ENCODE results near the gene SRP68.
A peak's percentile ranks its signal among the peaks of the same experiment; 100 is the strongest.
"Not testable (repeated sequence)": the region's sequence is repeated elsewhere in the genome, so short reads cannot be mapped to it uniquely, and the experiment has no call there.

The SRP68 gene

GRCh38 chr17:76050538-76051467, 21.5 kb downstream of the SRP68 start:
- Histone ChIP-seq H3K27ac (ENCODE audit: low read depth, low read length) (no peak overlapping the region), H3K4me1 (ENCODE audit: control insufficient read depth, insufficient read depth, low read length) (peaks cover 7% of the 10 kb centered on the region; the same call in 1 of the 2 replicates), H3K4me3 (ENCODE audit: low read depth, low read length) (no peak overlapping the region), H3K36me3 (ENCODE audit: control insufficient read depth, insufficient read depth, low read length) (peaks cover 85% of the 10 kb centered on the region), H3K9ac (ENCODE audit: low read length) (no peak overlapping the region), H3K27me3 (ENCODE audit: control insufficient read depth, insufficient read depth, low read length) (no peaks in the 10 kb centered on the region), H3K9me3 (ENCODE audit: control insufficient read depth, insufficient read depth, low read depth, low read length) (no peaks in the 10 kb centered on the region)

GRCh38 chr17:76049836-76050537, 22.3 kb downstream of the SRP68 start:
- peaks cover 7% of the 10 kb centered on the region; the same call in 1 of the 2 replicates for H3K4me1 ChIP-seq (ENCODE audit: control insufficient read depth, insufficient read depth, low read length)
- peaks cover 88% of the 10 kb centered on the region for H3K36me3 ChIP-seq (ENCODE audit: control insufficient read depth, insufficient read depth, low read length)
- no peaks in the 10 kb centered on the region for H3K27me3 ChIP-seq (ENCODE audit: control insufficient read depth, insufficient read depth, low read length)
- no peak overlapping the region for H3K9ac ChIP-seq (ENCODE audit: low read length)
- H3K9me3 ChIP-seq (ENCODE audit: control insufficient read depth, insufficient read depth, low read depth, low read length): no peaks in the 10 kb centered on the region
- no peak overlapping the region for H3K27ac ChIP-seq (ENCODE audit: low read depth, low read length)
- H3K4me3 ChIP-seq (ENCODE audit: low read depth, low read length): no peak overlapping the region

DNA sequence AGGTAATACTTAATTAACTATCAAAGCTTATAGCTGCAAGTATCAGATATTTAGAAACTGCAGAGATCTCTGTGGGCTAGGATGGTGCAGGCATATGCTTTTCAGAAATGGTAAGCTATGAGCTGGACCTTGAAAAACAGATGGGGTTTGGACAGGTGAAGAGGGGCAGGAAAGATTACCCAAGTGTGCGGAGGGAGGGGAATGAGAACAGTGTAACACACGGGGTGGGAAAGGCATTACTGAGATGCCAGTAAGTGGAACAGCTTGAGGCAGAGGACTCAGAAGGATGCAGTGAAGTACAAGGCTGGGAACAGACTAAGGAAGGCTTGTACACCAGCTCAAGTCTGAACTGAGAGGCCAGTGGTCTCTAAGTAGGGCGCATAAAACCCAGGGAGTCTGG, 23.1 kb downstream of the SRP68 start:
- peaks cover 7% of the 10 kb centered on the region; the same call in 1 of the 2 replicates for H3K4me1 ChIP-seq (ENCODE audit: control insufficient read depth, insufficient read depth, low read length)
- H3K9me3 ChIP-seq (ENCODE audit: control insufficient read depth, insufficient read depth, low read depth, low read length): no peaks in the 10 kb centered on the region
- no peak overlapping the region for H3K4me3 ChIP-seq (ENCODE audit: low read depth, low read length)
- H3K36me3 ChIP-seq (ENCODE audit: control insufficient read depth, insufficient read depth, low read length): peaks cover 90% of the 10 kb centered on the region
- no peak overlapping the region for H3K9ac ChIP-seq (ENCODE audit: low read length)
- H3K27ac ChIP-seq (ENCODE audit: low read depth, low read length): no peak overlapping the region
- H3K27me3 ChIP-seq (ENCODE audit: control insufficient read depth, insufficient read depth, low read length): no peaks in the 10 kb centered on the region

DNA sequence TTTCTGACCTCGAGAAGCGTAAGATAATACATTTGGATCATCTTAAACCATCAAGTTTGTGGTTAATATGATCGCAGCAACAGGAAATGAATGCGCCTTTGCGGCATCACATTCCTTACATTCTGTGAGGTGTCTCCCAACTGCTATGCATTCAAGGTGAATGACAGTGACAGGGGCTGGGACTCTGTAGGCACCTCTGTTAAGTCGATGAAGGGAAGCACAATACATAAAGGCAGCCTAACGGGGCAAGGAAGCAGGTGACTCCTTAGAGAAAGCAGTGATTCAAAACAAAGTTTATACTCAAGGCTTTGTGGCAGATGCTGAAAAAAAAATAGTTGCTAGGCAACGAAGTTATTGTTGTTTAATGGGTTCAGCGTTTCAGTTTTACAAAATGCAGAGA, 23.6 kb downstream of the SRP68 start:
- no peak overlapping the region for H3K9ac ChIP-seq (ENCODE audit: low read length)

GRCh38 chr17:76048025-76048605, 24.2 kb downstream of the SRP68 start:
- Histone ChIP-seq H3K27me3 (ENCODE audit: control insufficient read depth, insufficient read depth, low read length) (no peaks in the 10 kb centered on the region), H3K36me3 (ENCODE audit: control insufficient read depth, insufficient read depth, low read length) (peaks cover 90% of the 10 kb centered on the region), H3K9ac (ENCODE audit: low read length) (no peak overlapping the region), H3K4me3 (ENCODE audit: low read depth, low read length) (no peak overlapping the region), H3K27ac (ENCODE audit: low read depth, low read length) (peak overlapping the region; percentile 1; the same call in 1 of the 2 replicates), H3K4me1 (ENCODE audit: control insufficient read depth, insufficient read depth, low read length) (peaks cover 4% of the 10 kb centered on the region; the same call in 1 of the 2 replicates), H3K9me3 (ENCODE audit: control insufficient read depth, insufficient read depth, low read depth, low read length) (no peaks in the 10 kb centered on the region)

More for the DNA sequence above, 23.6 kb downstream of the SRP68 start:
- H3K4me1 ChIP-seq (ENCODE audit: control insufficient read depth, insufficient read depth, low read length): peaks cover 5% of the 10 kb centered on the region; the same call in 1 of the 2 replicates
- H3K4me3 ChIP-seq (ENCODE audit: low read depth, low read length): no peak overlapping the region
- H3K27ac ChIP-seq (ENCODE audit: low read depth, low read length): no peak overlapping the region
- H3K9me3 ChIP-seq (ENCODE audit: control insufficient read depth, insufficient read depth, low read depth, low read length): no peaks in the 10 kb centered on the region
- peaks cover 90% of the 10 kb centered on the region for H3K36me3 ChIP-seq (ENCODE audit: control insufficient read depth, insufficient read depth, low read length)
- H3K27me3 ChIP-seq (ENCODE audit: control insufficient read depth, insufficient read depth, low read length): no peaks in the 10 kb centered on the region

- no peak overlapping the region for H3K4me3 ChIP-seq (ENCODE audit: low read depth, low read length)
- no peaks in the 10 kb centered on the region for H3K9me3 ChIP-seq (ENCODE audit: control insufficient read depth, insufficient read depth, low read depth, low read length)
- H3K9ac ChIP-seq (ENCODE audit: low read length): no peak overlapping the region
- H3K27ac ChIP-seq (ENCODE audit: low read depth, low read length): no peak overlapping the region
- peaks cover 94% of the 10 kb centered on the region for H3K36me3 ChIP-seq (ENCODE audit: control insufficient read depth, insufficient read depth, low read length)
- no peaks in the 10 kb centered on the region for H3K27me3 ChIP-seq (ENCODE audit: control insufficient read depth, insufficient read depth, low read length)
- peaks cover 8% of the 10 kb centered on the region; the same call in 1 of the 2 replicates for H3K4me1 ChIP-seq (ENCODE audit: control insufficient read depth, insufficient read depth, low read length)
Observed at GRCh38 chr17:76046064-76046463, 26.3 kb downstream of the SRP68 start.

GRCh38 chr17:76044475-76045007, 27.8 kb downstream of the SRP68 start:
- not testable (repeated sequence) for H3K9ac ChIP-seq (ENCODE audit: low read length); H3K9me3 ChIP-seq (ENCODE audit: control insufficient read depth, insufficient read depth, low read depth, low read length); H3K27me3 ChIP-seq (ENCODE audit: control insufficient read depth, insufficient read depth, low read length); H3K27ac ChIP-seq (ENCODE audit: low read depth, low read length); H3K4me3 ChIP-seq (ENCODE audit: low read depth, low read length)
- Histone ChIP-seq H3K4me1 (ENCODE audit: control insufficient read depth, insufficient read depth, low read length) (peaks cover 14% of the 10 kb centered on the region; the same call in 1 of the 2 replicates), H3K36me3 (ENCODE audit: control insufficient read depth, insufficient read depth, low read length) (peaks cover 94% of the 10 kb centered on the region)

DNA sequence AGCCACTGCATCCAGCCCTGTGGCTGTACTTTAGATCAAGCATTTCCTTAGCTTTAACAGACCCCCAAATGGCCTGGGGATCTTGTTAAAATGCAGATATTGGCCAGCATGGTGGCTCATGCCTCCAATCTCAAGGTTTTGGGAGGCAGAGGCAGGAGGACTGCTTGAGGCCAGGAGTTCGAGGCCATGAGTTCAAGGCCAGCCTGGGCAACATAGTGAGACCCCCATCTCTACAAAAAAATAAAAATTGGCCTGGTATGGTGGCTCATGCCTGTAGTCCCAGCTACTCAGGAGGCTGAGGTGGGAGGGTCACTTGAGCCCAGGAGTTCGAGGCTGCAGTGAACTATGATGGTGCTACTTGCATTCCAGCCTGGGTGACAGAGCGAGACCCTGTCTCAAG, 29.4 kb downstream of the SRP68 start:
- Histone ChIP-seq H3K36me3 (ENCODE audit: control insufficient read depth, insufficient read depth, low read length) (peaks cover 92% of the 10 kb centered on the region), H3K4me1 (ENCODE audit: control insufficient read depth, insufficient read depth, low read length) (peaks cover 10% of the 10 kb centered on the region; the same call in 1 of the 2 replicates)
- H3K27me3 ChIP-seq (ENCODE audit: control insufficient read depth, insufficient read depth, low read length); H3K4me3 ChIP-seq (ENCODE audit: low read depth, low read length); H3K27ac ChIP-seq (ENCODE audit: low read depth, low read length); H3K9me3 ChIP-seq (ENCODE audit: control insufficient read depth, insufficient read depth, low read depth, low read length); H3K9ac ChIP-seq (ENCODE audit: low read length): not testable (repeated sequence)

- no peak overlapping the region for H3K9ac ChIP-seq (ENCODE audit: low read length)
- H3K36me3 ChIP-seq (ENCODE audit: control insufficient read depth, insufficient read depth, low read length): peaks cover 71% of the 10 kb centered on the region
- no peak overlapping the region for H3K4me3 ChIP-seq (ENCODE audit: low read depth, low read length)
- no peaks in the 10 kb centered on the region for H3K27me3 ChIP-seq (ENCODE audit: control insufficient read depth, insufficient read depth, low read length)
- no peaks in the 10 kb centered on the region for H3K9me3 ChIP-seq (ENCODE audit: control insufficient read depth, insufficient read depth, low read depth, low read length)
- no peak overlapping the region for H3K27ac ChIP-seq (ENCODE audit: low read depth, low read length)
- H3K4me1 ChIP-seq (ENCODE audit: control insufficient read depth, insufficient read depth, low read length): peaks cover 21% of the 10 kb centered on the region
Observed at GRCh38 chr17:76040376-76040775, 31.9 kb downstream of the SRP68 start.

- peaks cover 21% of the 10 kb centered on the region for H3K4me1 ChIP-seq (ENCODE audit: control insufficient read depth, insufficient read depth, low read length)
- H3K27me3 ChIP-seq (ENCODE audit: control insufficient read depth, insufficient read depth, low read length): no peaks in the 10 kb centered on the region
- no peak overlapping the region for H3K4me3 ChIP-seq (ENCODE audit: low read depth, low read length)
- H3K9me3 ChIP-seq (ENCODE audit: control insufficient read depth, insufficient read depth, low read depth, low read length): no peaks in the 10 kb centered on the region
- H3K9ac ChIP-seq (ENCODE audit: low read length): no peak overlapping the region
- peaks cover 58% of the 10 kb centered on the region for H3K36me3 ChIP-seq (ENCODE audit: control insufficient read depth, insufficient read depth, low read length)
- no peak overlapping the region for H3K27ac ChIP-seq (ENCODE audit: low read depth, low read length)
Observed at GRCh38 chr17:76039121-76039520, 33.2 kb downstream of the SRP68 start.

Data from HUES6 (cell line).